NCI-H2171 (cell line): ENCODE data around the gene HNRNPU.

Experiments used
- DNase-seq: peaks from one replicate; lab custom pipeline; 2025; lab: John Stamatoyannopoulos, UW

HNRNPU gene

DNA sequence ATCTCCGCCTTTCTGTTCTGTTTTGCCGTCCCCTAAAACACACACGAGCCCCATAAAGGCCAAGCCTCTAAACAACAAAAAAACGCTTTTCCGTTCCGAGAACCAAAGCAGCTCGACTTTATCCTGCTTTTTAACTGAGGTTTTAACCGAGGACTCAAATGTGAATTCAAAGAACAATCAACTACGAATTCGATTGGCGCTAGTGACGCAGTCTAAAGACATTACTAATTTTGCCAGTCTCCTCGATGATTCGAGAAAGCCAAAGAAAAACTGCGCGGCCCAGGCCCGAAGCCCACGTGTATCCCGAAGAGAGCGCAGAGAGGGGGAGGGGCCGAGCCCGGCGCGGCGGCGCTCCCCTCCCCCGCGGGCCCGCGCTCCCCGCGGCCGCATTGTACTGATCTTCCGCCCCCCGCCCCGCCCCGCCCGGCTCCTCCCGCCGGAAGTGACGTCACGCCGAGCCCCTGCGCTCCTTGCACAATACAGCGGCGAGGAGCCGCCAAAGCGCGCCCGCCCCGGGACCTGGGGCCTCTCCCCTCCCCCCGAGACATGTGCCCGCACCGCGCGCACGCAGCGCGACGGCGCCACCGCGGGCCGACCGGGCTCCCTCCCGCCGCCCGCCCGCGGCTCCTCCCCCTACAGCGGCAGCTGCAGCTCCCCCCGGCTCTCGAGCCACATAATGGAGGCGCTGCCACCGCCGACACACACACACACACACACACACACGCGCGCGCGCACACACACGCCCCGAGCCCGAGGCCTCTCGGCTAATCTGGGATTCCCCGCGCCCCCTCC, 1.4 kb downstream of the HNRNPU start:
- peak; percentile 96 for DNase-seq

GRCh38 chr1:244862354-244862698, 2.0 kb downstream of the HNRNPU start:
- DNase-seq, result no peak

DNA sequence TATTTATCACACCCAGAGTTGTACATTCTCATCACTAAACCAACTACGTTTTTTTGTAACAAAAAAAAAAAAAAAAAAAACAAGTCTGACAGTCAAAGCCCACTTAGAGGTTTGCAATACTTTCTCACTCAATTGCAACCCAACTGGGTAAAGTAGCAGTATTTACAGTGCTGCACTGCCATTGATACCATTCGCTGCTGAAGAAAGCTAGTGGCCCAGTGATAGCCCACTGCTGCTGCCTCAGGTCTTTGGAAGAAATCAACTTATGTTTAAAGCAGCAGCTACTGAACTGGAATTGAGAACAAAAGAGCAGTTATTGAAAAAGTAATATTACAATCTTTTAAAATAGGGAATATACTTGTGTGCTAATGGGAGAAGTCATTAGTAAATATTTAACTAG, 2.7 kb downstream of the HNRNPU start:
- DNase-seq, result no peak

DNA sequence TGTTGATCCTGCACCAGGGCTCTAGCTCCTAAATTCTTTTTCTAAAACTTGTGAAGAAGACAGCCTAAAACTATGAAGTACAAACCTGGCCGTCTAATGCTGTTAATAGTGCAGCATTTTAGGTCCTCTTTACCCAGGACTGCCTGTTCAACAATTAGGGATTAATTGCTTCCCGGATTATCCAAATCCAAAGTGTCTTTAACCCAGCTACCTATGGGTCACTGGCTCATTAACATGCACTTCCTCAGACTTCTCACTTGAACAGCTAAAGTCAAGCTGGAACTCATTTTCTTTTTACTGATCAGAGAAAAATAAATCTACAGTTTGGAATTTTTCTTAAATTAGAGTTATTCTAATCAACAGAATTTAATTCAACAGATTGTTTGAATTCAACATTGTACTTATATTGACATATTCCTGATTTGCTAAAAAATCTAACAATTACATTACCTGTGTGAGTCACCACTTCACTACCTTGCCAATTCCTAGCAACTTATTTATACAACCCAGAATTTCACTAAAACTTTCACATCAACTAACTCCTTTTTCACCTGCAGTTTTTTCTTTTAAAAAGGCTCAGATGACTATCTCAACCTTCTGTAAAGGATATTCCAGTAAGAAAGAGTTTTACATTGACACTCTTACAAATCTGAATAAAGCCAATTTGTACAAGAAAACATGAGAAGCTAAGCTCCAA, 3.3 kb downstream of the HNRNPU start:
- no peak for DNase-seq

GRCh38 chr1:244860078-244860477, 4.3 kb downstream of the HNRNPU start:
- DNase-seq, result no peak

DNA sequence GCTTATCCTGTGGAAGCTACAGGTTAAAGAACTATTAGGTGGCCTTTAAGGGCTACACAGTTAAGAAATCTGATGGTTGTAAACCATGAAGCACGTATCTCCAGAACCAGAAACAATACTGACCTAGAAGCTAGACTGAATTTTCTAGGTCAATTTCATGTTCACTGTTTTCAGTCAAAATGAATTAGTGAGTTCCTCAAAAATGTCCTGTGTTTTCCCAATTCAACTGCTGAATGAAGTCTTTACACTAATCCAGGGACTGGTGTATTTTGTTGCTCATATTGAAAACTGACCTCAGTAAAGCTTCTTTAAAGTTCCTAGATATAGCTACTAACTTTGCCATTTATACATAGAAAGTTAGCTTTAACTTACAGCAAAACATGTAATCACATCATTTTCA, 6.0 kb downstream of the HNRNPU start:
- no peak for DNase-seq

DNA sequence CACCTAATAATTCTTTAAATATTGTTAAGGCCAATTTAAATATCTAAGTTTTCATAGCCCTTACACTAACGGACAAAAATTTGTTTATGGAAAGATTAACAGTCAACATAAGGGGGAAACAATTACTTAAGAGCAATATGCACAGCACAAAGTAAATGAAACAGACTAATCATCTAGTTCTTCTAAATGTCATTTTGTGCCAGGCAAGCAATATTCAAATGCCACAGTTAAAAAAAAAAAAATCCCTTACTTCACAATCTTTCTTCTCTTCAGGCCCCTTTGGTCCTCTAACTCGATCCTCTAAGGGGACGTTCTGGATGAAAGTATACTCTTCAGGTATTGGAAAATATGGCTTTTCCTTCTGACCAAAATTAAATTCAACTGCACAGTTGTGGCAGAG, 6.6 kb downstream of the HNRNPU start:
- DNase-seq, result no peak

DNA sequence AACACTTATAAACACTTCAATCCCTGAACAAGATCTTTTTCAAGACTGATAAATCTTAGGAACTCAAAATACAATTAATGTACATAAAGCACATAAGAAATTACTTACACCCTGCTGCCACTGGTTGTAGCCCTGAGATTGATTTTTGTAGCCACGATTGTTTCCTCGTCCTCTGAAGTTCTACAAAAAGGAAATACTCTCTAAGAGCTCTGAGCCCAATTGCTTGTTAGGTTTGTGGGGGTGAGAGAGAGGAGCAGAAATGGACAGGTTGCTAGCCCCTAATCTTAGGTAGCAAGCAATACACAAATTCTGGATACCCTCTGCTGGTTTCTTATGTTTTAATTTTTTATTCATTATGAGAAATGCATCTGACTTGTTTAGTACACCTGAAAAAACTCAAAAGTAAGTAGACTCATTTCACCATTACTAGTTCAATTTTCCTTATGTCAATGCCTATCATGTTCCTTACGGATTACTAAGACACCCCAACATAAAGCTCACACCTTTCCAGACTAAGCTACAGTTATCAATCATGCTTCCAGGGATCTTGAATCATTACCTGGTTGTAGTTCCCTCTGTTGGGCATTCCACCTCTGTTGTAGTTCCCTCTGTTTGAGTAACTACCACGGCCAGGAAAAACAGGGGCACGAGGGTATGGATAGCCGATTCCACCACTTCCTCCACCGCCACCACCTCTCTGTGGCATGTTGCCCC, 9.3 kb downstream of the HNRNPU start:
- DNase-seq, result no peak

GRCh38 chr1:244854166-244854565, 10.2 kb downstream of the HNRNPU start:
- DNase-seq, result no peak

- no peak for DNase-seq
These were observed 11.6 kb downstream of the HNRNPU start for GRCh38 chr1:244852694-244853093.

DNA sequence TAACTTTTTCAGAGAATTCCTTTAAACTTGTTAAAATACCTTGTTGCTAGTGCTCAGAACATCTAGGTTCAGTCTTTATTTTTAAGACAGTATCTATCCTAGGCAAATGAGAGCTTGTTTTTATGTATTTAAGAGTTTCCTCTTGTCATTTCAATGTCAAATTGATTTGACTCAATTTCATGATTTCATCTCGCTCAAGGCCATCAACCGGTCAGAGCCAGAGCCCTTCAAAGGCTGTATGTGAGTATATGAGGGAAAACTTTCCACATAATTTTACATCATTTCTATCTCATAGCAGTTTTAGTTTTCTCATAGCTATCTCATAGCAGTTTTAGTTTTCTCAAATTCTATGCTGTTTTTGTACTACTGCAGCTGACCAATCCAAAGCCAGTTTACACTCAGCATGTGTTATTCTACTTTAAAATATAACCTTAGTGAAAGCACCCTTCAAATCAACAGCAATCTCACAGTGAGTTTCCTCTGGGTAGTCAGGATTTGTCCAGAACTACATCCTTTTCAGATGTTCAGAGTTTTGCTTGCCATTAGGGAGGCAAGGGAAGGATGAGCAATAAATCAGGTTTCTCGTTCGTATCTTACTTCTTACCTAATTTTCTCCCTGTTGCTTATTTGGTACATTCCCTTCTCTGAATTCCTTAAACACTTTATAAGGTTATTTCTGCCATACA, 12.7 kb downstream of the HNRNPU start:
- DNase-seq, result no peak

DNA sequence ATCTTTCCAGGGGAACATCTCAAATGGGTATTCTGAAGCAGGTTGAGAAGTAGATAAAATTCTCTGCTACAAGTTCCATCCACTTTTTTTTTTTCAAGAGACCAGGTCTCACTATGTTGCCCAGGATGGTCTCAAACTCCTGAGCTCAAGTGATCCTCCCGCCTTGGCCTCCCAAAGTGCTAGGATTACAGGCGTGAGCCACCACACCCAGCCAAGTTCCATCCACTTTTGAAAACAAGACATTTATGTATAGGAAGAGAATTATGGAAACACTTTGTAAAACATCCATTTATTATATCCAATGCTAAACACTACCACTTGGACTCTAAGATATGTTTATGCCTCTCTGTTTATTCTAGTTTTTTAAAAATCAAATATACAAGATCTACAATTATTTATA, 13.4 kb downstream of the HNRNPU start:
- no peak for DNase-seq

GRCh38 chr1:244850099-244850852, 14.1 kb downstream of the HNRNPU start:
- no peak for DNase-seq

GRCh38 chr1:244849189-244849866, 15.0 kb downstream of the HNRNPU start:
- no peak for DNase-seq

DNA sequence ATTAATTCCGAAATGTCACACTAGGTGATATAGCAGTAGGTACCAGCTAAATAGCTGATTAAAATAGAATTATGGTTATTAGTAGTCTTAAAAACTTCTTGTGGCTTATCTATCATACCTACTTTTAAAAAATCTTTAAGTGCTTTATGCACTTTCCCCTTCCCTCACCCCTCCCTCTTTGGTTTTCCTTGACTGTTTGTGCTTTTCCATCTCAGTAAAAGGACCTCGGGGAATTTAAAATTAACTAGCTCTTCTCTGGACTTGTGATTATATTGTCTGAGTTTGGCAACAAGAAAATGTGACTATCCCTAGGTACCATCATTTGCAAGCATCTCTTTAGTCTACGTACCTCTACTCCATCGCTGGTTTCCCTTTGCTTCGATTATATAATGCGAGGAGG, 17.7 kb downstream of the HNRNPU start:
- DNase-seq, result no peak

DNA sequence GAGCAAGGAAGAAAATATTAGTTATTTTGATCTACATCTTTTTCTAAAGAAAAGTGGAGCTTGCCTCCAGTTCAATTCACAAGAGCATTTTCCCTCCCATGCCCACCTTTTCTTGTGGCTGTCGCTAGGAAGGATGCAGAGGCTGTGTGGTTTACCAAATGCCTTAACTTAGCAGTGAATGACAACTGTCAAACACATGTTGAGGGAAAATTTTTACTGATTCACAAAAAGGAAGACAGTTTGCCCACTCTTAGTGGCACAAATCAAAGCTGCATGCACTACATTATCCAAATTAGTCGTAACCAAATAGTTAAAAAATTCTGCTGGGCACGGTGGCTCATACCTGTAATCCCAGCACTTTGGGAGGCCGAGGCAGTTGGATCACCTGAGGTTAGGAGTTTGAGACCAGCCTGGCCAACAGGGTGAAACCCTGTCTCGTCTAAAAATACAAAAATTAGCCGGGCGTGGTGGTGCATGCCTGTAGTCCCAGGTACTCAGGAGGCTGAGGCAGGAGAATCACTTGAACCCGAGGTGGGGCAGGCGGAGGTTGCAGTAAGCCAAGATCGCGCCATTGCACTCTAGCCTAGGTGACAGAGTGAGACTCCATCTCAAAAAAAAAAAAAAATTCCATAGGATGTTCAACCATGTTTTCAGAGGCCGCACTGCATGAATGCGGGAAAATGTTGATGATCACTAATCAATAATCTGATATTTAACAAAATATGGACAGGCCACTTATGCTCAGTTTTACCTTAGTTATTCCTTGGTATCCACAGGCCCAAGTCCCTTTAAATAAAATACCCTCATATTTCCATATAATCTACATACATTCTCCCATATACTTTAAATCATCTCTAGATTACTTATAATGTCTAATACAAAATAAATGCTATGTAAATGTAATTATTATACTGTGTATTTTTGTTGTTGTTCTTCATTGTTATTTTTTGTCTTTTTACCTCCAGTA, 19.9 kb downstream of the HNRNPU start:
- no peak for DNase-seq

GRCh38 chr1:244843148-244843978, 21.0 kb downstream of the HNRNPU start:
- DNase-seq, result no peak

- DNase-seq, result no peak
These were observed 22.9 kb downstream of the HNRNPU start for GRCh38 chr1:244841273-244841927.
